OCI-LY7 (cell line): ENCODE measurements around the gene MARK2.

Experiments
- CTCF ChIP-seq: fragments of 200-600 bp; sonication (generic); conservative IDR thresholded peaks from 2 replicates; pipeline ENCODE4 v1.5.1; 2014; ENCODE audit warnings: mild to moderate bottlenecking, antibody characterized with exemption, low read length, moderate library complexity, mixed read lengths
- EZH2phosphoT487 ChIP-seq: fragments of 200-600 bp; sonication (generic); IDR thresholded peaks from 2 replicates; pipeline ENCODE4 v1.6.1; 2018; ENCODE audit warnings: low read depth, borderline replicate concordance, mild to moderate bottlenecking, mixed run types, antibody characterized with exemption, low read length, moderate library complexity, mixed read lengths

- no peak for TF ChIP-seq CTCF
- TF ChIP-seq EZH2phosphoT487 = no peak
These were observed 79.7 kb downstream of the MARK2 start for GRCh38 chr11:63918507-63919191.
